Upper lobe of right lung (tissue), 1 donor: ENCODE data around the gene CD163L1. TPM values are rescaled to one million over a fixed set of nuclear protein-coding genes. Genes with fewer than 3 reads are reported as not detected.
"Not testable (repeated sequence)": the region's sequence is repeated elsewhere in the genome, so short reads cannot be mapped to it uniquely, and the experiment has no call there.

Experiments
- ATAC-seq: fragments of 200-7000 bp; cut with Tn5 transposase; one replicate; pipeline ENCODE4 v1.9.1; 2020; ENCODE audit warnings: mild to moderate bottlenecking, moderate library complexity
- DNase-seq: peaks from one replicate; pipeline ENCODE4 v3.0.0-alpha.2; 2020
- H3K27ac ChIP-seq: fragments of 200-600 bp; one replicate; pipeline ENCODE4 v1.8.0; 2022
- H3K27me3 ChIP-seq: fragments of 200-600 bp; one replicate; pipeline ENCODE4 v1.8.0; 2022; ENCODE audit warnings: mild to moderate bottlenecking
- H3K36me3 ChIP-seq: fragments of 200-600 bp; one replicate; pipeline ENCODE4 v1.8.0; 2022
- H3K4me1 ChIP-seq: fragments of 200-600 bp; one replicate; pipeline ENCODE4 v1.8.0; 2022
- H3K4me3 ChIP-seq: fragments of 200-600 bp; one replicate; pipeline ENCODE4 v1.8.0; 2022; ENCODE audit warnings: mild to moderate bottlenecking
- H3K9me3 ChIP-seq: fragments of 200-600 bp; one replicate; pipeline ENCODE4 v1.8.0; 2022
- CTCF ChIP-seq: fragments of 200-600 bp; IDR thresholded peaks from one replicate; pipeline ENCODE4 v1.8.0; 2022; ENCODE audit warnings: antibody characterized with exemption
- intact Hi-C: fragments of 100-400 bp; cut with DNase I; formaldehyde crosslinking; loops from one replicate; pipeline ENCODE4 v1.11.0; 2022
- total RNA-seq: library from RNA; stranded (reverse); fragmentation: NEBNext Ultra II Directional; extraction: Animal tissue kit (Norgen Biotek cat#: 25700); gene quantifications from one replicate; pipeline ENCODE4 v1.2.1, GENCODE V29; 2021
- donor health status: DM: no; HTN: yes; CAD: no; lungs with severe emphysema.

CD163L1 gene
- total RNA-seq, 1 donor from 2014 or later: 6.1 TPM

- Histone ChIP-seq H3K4me3 (no peak overlapping the region), H3K27ac (no peak overlapping the region), H3K27me3 (no peaks in the 10 kb centered on the region), H3K36me3 (no peaks in the 10 kb centered on the region), H3K9me3 (no peaks in the 10 kb centered on the region), H3K4me1 (no peaks in the 10 kb centered on the region)
- ATAC-seq: peak; percentile 78
- intact Hi-C loops: no loop called here
- no peak for DNase-seq
- TF ChIP-seq CTCF: no peak
These were observed 98.9 kb downstream of the CD163L1 start for GRCh38 chr12:7344833-7345606.

- intact Hi-C loops: no loop called here
These were observed 104.3 kb downstream of the CD163L1 start for GRCh38 chr12:7339675-7340074.

GRCh38 chr12:7337790-7338189 lies 106.2 kb downstream of the CD163L1 start:
- H3K4me1 ChIP-seq, H3K27ac ChIP-seq, H3K4me3 ChIP-seq, intact Hi-C loops, DNase-seq, ATAC-seq, H3K9me3 ChIP-seq, H3K36me3 ChIP-seq, H3K27me3 ChIP-seq: not testable (repeated sequence)

More at GRCh38 chr12:7339675-7340074, 104.3 kb downstream of the CD163L1 start:
- Histone ChIP-seq H3K9me3 (no peaks in the 10 kb centered on the region), H3K27me3 (peaks cover 3% of the 10 kb centered on the region), H3K36me3 (no peaks in the 10 kb centered on the region), H3K4me3 (no peak overlapping the region), H3K4me1 (no peaks in the 10 kb centered on the region), H3K27ac (no peak overlapping the region)
- TF ChIP-seq CTCF: no peak
- DNase-seq: no peak
- no peak for ATAC-seq

- TF ChIP-seq CTCF: no peak
- H3K9me3 ChIP-seq: no peaks in the 10 kb centered on the region
- H3K36me3 ChIP-seq: no peaks in the 10 kb centered on the region
- H3K27me3 ChIP-seq: no peaks in the 10 kb centered on the region
- H3K27ac ChIP-seq: no peak overlapping the region
- intact Hi-C loops: no loop called here
- ATAC-seq: no peak
- H3K4me3 ChIP-seq: no peak overlapping the region
- no peak for DNase-seq
- H3K4me1 ChIP-seq: no peaks in the 10 kb centered on the region
These were observed 116.0 kb downstream of the CD163L1 start for GRCh38 chr12:7327918-7328317.

GRCh38 chr12:7324176-7324575 lies 119.8 kb downstream of the CD163L1 start:
- H3K36me3 ChIP-seq: no peaks in the 10 kb centered on the region
- intact Hi-C loops: no loop called here
- no peak for TF ChIP-seq CTCF
- H3K27ac ChIP-seq: no peak overlapping the region
- H3K4me1 ChIP-seq: no peaks in the 10 kb centered on the region
- DNase-seq (no peak), ATAC-seq (no peak)
- no peak overlapping the region for H3K4me3 ChIP-seq
- H3K9me3 ChIP-seq: no peaks in the 10 kb centered on the region
- no peaks in the 10 kb centered on the region for H3K27me3 ChIP-seq

- intact Hi-C loops: no loop called here
- H3K9me3 ChIP-seq: no peaks in the 10 kb centered on the region
- no peak overlapping the region for H3K27ac ChIP-seq
- DNase-seq (no peak), ATAC-seq (no peak)
- H3K36me3 ChIP-seq: no peaks in the 10 kb centered on the region
- H3K4me3 ChIP-seq: no peak overlapping the region
- H3K27me3 ChIP-seq: no peaks in the 10 kb centered on the region
- no peaks in the 10 kb centered on the region for H3K4me1 ChIP-seq
- TF ChIP-seq CTCF: no peak
These were observed 121.4 kb downstream of the CD163L1 start for GRCh38 chr12:7322599-7322998.
